ENCODE measurements around the gene CTBP1. TPM values are rescaled to one million over a fixed set of nuclear protein-coding genes. Genes with fewer than 3 reads are reported as not detected.

CTBP1 gene
- total and polyA plus RNA-seq, 2 donors from 2014 or later, result 96.1 to 170 TPM

GRCh38 chr4:1210971-1211370 lies 38.0 kb downstream of the CTBP1 start:
- H3K36me3 ChIP-seq (ENCODE audit: control insufficient read depth in 2 of 3, insufficient read depth in 3 of 3, low read length in 3 of 3), result peaks cover 0 to 12% (median 10%) of the 10 kb centered on the region in 3 donors

GRCh38 chr4:1210241-1210841 lies 38.6 kb downstream of the CTBP1 start:
- H3K27ac ChIP-seq (ENCODE audit: low read depth in 2 of 2, low read length in 2 of 2), result no peak overlapping the region
- H3K27me3 ChIP-seq (ENCODE audit: control insufficient read depth, insufficient read depth, low read length), result no peaks in the 10 kb centered on the region
- no peak overlapping the region for H3K4me3 ChIP-seq (ENCODE audit: low read length in 3 of 3)
- peak in 1 of 5 donors; percentile 73 for DNase-seq
- H3K9me3 ChIP-seq (ENCODE audit: control insufficient read depth in 2 of 3, insufficient read depth in 1 of 3, low read length in 3 of 3), result no peaks in the 10 kb centered on the region
- peaks cover 0 to 9% (median 0%) of the 10 kb centered on the region in 3 donors for H3K4me1 ChIP-seq (ENCODE audit: control insufficient read depth in 2 of 3, insufficient read depth in 2 of 3, low read depth in 1 of 3, low read length in 3 of 3)
- intact Hi-C loops (cut with DNase I), result no loop called here
- TF ChIP-seq, protein P1, sequence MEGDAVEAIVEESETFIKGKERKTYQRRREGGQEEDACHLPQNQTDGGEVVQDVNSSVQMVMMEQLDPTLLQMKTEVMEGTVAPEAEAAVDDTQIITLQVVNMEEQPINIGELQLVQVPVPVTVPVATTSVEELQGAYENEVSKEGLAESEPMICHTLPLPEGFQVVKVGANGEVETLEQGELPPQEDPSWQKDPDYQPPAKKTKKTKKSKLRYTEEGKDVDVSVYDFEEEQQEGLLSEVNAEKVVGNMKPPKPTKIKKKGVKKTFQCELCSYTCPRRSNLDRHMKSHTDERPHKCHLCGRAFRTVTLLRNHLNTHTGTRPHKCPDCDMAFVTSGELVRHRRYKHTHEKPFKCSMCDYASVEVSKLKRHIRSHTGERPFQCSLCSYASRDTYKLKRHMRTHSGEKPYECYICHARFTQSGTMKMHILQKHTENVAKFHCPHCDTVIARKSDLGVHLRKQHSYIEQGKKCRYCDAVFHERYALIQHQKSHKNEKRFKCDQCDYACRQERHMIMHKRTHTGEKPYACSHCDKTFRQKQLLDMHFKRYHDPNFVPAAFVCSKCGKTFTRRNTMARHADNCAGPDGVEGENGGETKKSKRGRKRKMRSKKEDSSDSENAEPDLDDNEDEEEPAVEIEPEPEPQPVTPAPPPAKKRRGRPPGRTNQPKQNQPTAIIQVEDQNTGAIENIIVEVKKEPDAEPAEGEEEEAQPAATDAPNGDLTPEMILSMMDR (IDR thresholded peaks at IDR 0.05; ENCODE audit: borderline replicate concordance, extremely low read depth, insufficient read depth), result no peak
- peaks cover 0 to 10% (median 6%) of the 10 kb centered on the region in 3 donors for H3K36me3 ChIP-seq (ENCODE audit: control insufficient read depth in 2 of 3, insufficient read depth in 3 of 3, low read length in 3 of 3)
- no peak for FAIRE-seq
- no peak overlapping the region for H3K9ac ChIP-seq (ENCODE audit: low read length in 3 of 3)

More at GRCh38 chr4:1210971-1211370, 38.0 kb downstream of the CTBP1 start:
- FAIRE-seq (no peak), DNase-seq (peak in 2 of 5 donors; percentile 30 to 73)
- Histone ChIP-seq H3K27ac (ENCODE audit: low read depth in 2 of 2, low read length in 2 of 2) (no peak overlapping the region), H3K4me1 (ENCODE audit: control insufficient read depth in 2 of 3, insufficient read depth in 2 of 3, low read depth in 1 of 3, low read length in 3 of 3) (peaks cover 0 to 11% (median 0%) of the 10 kb centered on the region in 3 donors), H3K9ac (ENCODE audit: low read length in 3 of 3) (no peak overlapping the region), H3K9me3 (ENCODE audit: control insufficient read depth in 2 of 3, insufficient read depth in 1 of 3, low read length in 3 of 3) (no peaks in the 10 kb centered on the region), H3K4me3 (ENCODE audit: low read length in 3 of 3) (no peak overlapping the region), H3K27me3 (ENCODE audit: control insufficient read depth, insufficient read depth, low read length) (no peaks in the 10 kb centered on the region)
- TF ChIP-seq, protein P1 (IDR thresholded peaks at IDR 0.05; ENCODE audit: borderline replicate concordance, extremely low read depth, insufficient read depth), result no peak
- intact Hi-C loops (cut with DNase I), result no loop called here

DNA sequence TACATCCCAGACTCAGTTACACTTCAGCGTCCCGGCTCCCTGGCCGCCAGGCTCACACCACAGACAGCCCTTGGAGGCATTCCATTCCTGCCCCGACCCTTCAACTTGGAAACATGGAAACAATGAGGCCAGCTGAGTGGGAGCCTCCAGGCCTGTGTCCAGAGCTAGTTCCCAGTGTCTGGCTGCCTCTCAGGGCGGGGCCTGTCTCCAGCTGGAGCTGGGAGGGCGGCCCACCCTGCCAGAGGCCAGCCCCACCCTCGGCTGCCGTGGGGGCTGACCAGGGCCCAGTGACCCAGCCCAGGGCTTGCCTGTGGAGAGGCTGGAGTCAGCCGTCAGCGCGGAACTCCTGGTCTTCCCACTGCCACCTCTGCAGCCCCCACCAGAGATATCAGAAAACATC lies 39.1 kb downstream of the CTBP1 start:
- H3K4me1 ChIP-seq (ENCODE audit: control insufficient read depth in 2 of 3, insufficient read depth in 2 of 3, low read depth in 1 of 3, low read length in 3 of 3), result peaks cover 0 to 9% (median 0%) of the 10 kb centered on the region in 3 donors
- peak; percentile 72 to 94 (median 84) for DNase-seq
- no peaks in the 10 kb centered on the region for H3K27me3 ChIP-seq (ENCODE audit: control insufficient read depth, insufficient read depth, low read length)
- H3K27ac ChIP-seq (ENCODE audit: low read depth in 2 of 2, low read length in 2 of 2), result peak overlapping the region in 1 of 2 donors; percentile 69
- H3K4me3 ChIP-seq (ENCODE audit: low read length in 3 of 3), result no peak overlapping the region
- H3K9me3 ChIP-seq (ENCODE audit: control insufficient read depth in 2 of 3, insufficient read depth in 1 of 3, low read length in 3 of 3), result no peaks in the 10 kb centered on the region
- intact Hi-C loops (cut with DNase I), result no loop called here
- TF ChIP-seq, protein P1 (IDR thresholded peaks at IDR 0.05; ENCODE audit: borderline replicate concordance, extremely low read depth, insufficient read depth), result no peak
- FAIRE-seq, result no peak
- peaks cover 0 to 6% (median 1%) of the 10 kb centered on the region in 3 donors for H3K36me3 ChIP-seq (ENCODE audit: control insufficient read depth in 2 of 3, insufficient read depth in 3 of 3, low read length in 3 of 3)
- no peak overlapping the region for H3K9ac ChIP-seq (ENCODE audit: low read length in 3 of 3)
